Spleen (tissue), 7 donors: Measurements from ENCODE around the gene MXRA7.

ENCODE experiments used
- CTCF ChIP-seq, 11 experiments: fragments of 200-600 bp in 7 of 11; fragments of 450-650 bp in 4 of 11; sonication (generic) in 4 of 11; IDR thresholded peaks in 8 of 11; conservative IDR thresholded peaks in 3 of 11; 1 replicate in 7 of 11; 2 replicates in 4 of 11; pipeline versions ENCODE4 v1.4.0 to v1.8.0; 2016 to 2021; ENCODE audit warnings: antibody characterized with exemption in 11 of 11, inconsistent platforms in 4 of 11, mild to moderate bottlenecking in 1 of 11
- POLR2A ChIP-seq, 3 donors: fragments of 450-650 bp; IDR thresholded peaks; one replicate each; pipeline ENCODE4 v1.5.1; 2017; ENCODE audit warnings: antibody characterized with exemption in 3 of 3, mild to moderate bottlenecking in 1 of 3
- POLR2AphosphoS5 ChIP-seq, 3 donors: sonication (generic); formaldehyde crosslinking; IDR thresholded peaks; one replicate each; pipeline ENCODE4 v1.5.1; 2017; ENCODE audit warnings: antibody characterized with exemption in 3 of 3
- donor health status: DM: no; HTN: no; CAD: no; lungs with moderate emphysema.
- donor health status: DM: no; HTN: no; CAD: no.
- donor health status: DM: no; HTN: no; CAD: no.

GRCh38 chr17:76635659-76636360, 75.0 kb downstream of the MXRA7 start:
- TF ChIP-seq CTCF (IDR thresholded peaks at IDR 0.05 in 8 of 11, conservative IDR thresholded peaks at IDR 0.05 in 3 of 11), result no peak
- no peak for TF ChIP-seq POLR2A (IDR thresholded peaks at IDR 0.05)
- no peak for TF ChIP-seq POLR2AphosphoS5 (IDR thresholded peaks at IDR 0.05)
